Measurements from ENCODE around the gene TTLL5.

Gene TTLL5

GRCh38 chr14:75709207-75709812, 48.3 kb downstream of the TTLL5 start:
- H2AFZ ChIP-seq: no peak overlapping the region
- no peak overlapping the region for H3K9ac ChIP-seq
- H3K36me3 ChIP-seq (ENCODE audit: control insufficient read depth, insufficient read depth, low read length): no peaks in the 10 kb centered on the region
- H3K4me2 ChIP-seq (ENCODE audit: low read length): no peak overlapping the region
- H3K4me3 ChIP-seq (ENCODE audit: low read depth, low read length): no peak overlapping the region
- no peaks in the 10 kb centered on the region for H3K79me2 ChIP-seq
- no peaks in the 10 kb centered on the region for H3K27me3 ChIP-seq (ENCODE audit: control insufficient read depth, insufficient read depth, low read length)
- TF ChIP-seq CTCF (IDR thresholded peaks at IDR 0.05): peak; percentile 83
- H3K9me3 ChIP-seq (ENCODE audit: control insufficient read depth, low read length): no peaks in the 10 kb centered on the region
- no peak overlapping the region for H3K27ac ChIP-seq
- peaks cover 13% of the 10 kb centered on the region for H3K4me1 ChIP-seq

- Histone ChIP-seq H2AFZ (peak overlapping the region; percentile 85), H3K9me3 (ENCODE audit: control insufficient read depth, low read length) (no peaks in the 10 kb centered on the region), H3K27ac (peak overlapping the region; percentile 48), H3K79me2 (no peaks in the 10 kb centered on the region), H3K4me2 (ENCODE audit: low read length) (no peak overlapping the region), H3K36me3 (ENCODE audit: control insufficient read depth, insufficient read depth, low read length) (no peaks in the 10 kb centered on the region), H3K4me3 (ENCODE audit: low read depth, low read length) (no peak overlapping the region), H3K9ac (no peak overlapping the region), H3K4me1 (peaks cover 27% of the 10 kb centered on the region), H3K27me3 (ENCODE audit: control insufficient read depth, insufficient read depth, low read length) (no peaks in the 10 kb centered on the region)
- TF ChIP-seq CTCF (IDR thresholded peaks at IDR 0.05): peak; percentile 90
Measured at GRCh38 chr14:75711105-75711795, 50.2 kb downstream of the TTLL5 start.

GRCh38 chr14:75711796-75712211, 50.8 kb downstream of the TTLL5 start:
- Histone ChIP-seq H3K4me1 (peaks cover 33% of the 10 kb centered on the region), H3K27ac (peak overlapping the region; percentile 48), H3K36me3 (ENCODE audit: control insufficient read depth, insufficient read depth, low read length) (no peaks in the 10 kb centered on the region), H2AFZ (peak overlapping the region; percentile 85), H3K4me3 (ENCODE audit: low read depth, low read length) (no peak overlapping the region), H3K27me3 (ENCODE audit: control insufficient read depth, insufficient read depth, low read length) (no peaks in the 10 kb centered on the region), H3K9me3 (ENCODE audit: control insufficient read depth, low read length) (no peaks in the 10 kb centered on the region), H3K79me2 (no peaks in the 10 kb centered on the region), H3K4me2 (ENCODE audit: low read length) (no peak overlapping the region), H3K9ac (no peak overlapping the region)
- no peak for TF ChIP-seq CTCF (IDR thresholded peaks at IDR 0.05)

GRCh38 chr14:75714991-75715390, 53.9 kb downstream of the TTLL5 start:
- no peaks in the 10 kb centered on the region for H3K27me3 ChIP-seq (ENCODE audit: control insufficient read depth, insufficient read depth, low read length)
- H3K4me3 ChIP-seq (ENCODE audit: low read depth, low read length): no peak overlapping the region
- H2AFZ ChIP-seq: no peak overlapping the region
- no peak overlapping the region for H3K9ac ChIP-seq
- no peak overlapping the region for H3K4me2 ChIP-seq (ENCODE audit: low read length)
- no peaks in the 10 kb centered on the region for H3K36me3 ChIP-seq (ENCODE audit: control insufficient read depth, insufficient read depth, low read length)
- TF ChIP-seq CTCF (IDR thresholded peaks at IDR 0.05): no peak
- no peaks in the 10 kb centered on the region for H3K79me2 ChIP-seq
- H3K4me1 ChIP-seq: peaks cover 61% of the 10 kb centered on the region
- H3K9me3 ChIP-seq (ENCODE audit: control insufficient read depth, low read length): no peaks in the 10 kb centered on the region
- H3K27ac ChIP-seq: peak overlapping the region; percentile 63

Measured in parathyroid adenoma (tissue), 2 donors.